GM19463 (cell line): Measurements from ENCODE around the gene IQGAP1.

Experiments used
- ATAC-seq: cut with Tn5 transposase; IDR thresholded peaks from one replicate; pipeline ENCODE4 v1.9.1; 2021; ENCODE audit warnings: mild to moderate bottlenecking, moderate library complexity; ENCODE audit not compliant: unreplicated experiment

Gene IQGAP1

GRCh38 chr15:90437516-90437915 is 49.5 kb downstream of the IQGAP1 start:
- ATAC-seq = no peak

GRCh38 chr15:90439946-90440345 is 51.9 kb downstream of the IQGAP1 start:
- ATAC-seq = no peak

- ATAC-seq = no peak
These were observed 53.0 kb downstream of the IQGAP1 start for GRCh38 chr15:90441027-90441426.

GRCh38 chr15:90442423-90442822 is 54.4 kb downstream of the IQGAP1 start:
- ATAC-seq = no peak

- no peak for ATAC-seq
These were observed 61.2 kb downstream of the IQGAP1 start for GRCh38 chr15:90449206-90449735.

GRCh38 chr15:90451053-90451850 is 63.2 kb downstream of the IQGAP1 start:
- ATAC-seq = no peak

GRCh38 chr15:90456236-90456635 is 68.2 kb downstream of the IQGAP1 start:
- ATAC-seq = no peak

- no peak for ATAC-seq
These were observed 70.0 kb downstream of the IQGAP1 start for GRCh38 chr15:90458061-90458460.

GRCh38 chr15:90459368-90459767 is 71.3 kb downstream of the IQGAP1 start:
- no peak for ATAC-seq

GRCh38 chr15:90460142-90460824 is 72.2 kb downstream of the IQGAP1 start:
- ATAC-seq = no peak

- no peak for ATAC-seq
These were observed 75.3 kb downstream of the IQGAP1 start for GRCh38 chr15:90463381-90463780.

GRCh38 chr15:90465140-90465929 is 77.3 kb downstream of the IQGAP1 start:
- ATAC-seq = no peak

GRCh38 chr15:90465930-90466567 is 78.0 kb downstream of the IQGAP1 start:
- ATAC-seq = no peak

- no peak for ATAC-seq
These were observed 81.7 kb downstream of the IQGAP1 start for GRCh38 chr15:90469723-90470122.

GRCh38 chr15:90470453-90470852 is 82.4 kb downstream of the IQGAP1 start:
- no peak for ATAC-seq

- ATAC-seq = no peak
These were observed 83.1 kb downstream of the IQGAP1 start for GRCh38 chr15:90471126-90471525.

- no peak for ATAC-seq
These were observed 83.7 kb downstream of the IQGAP1 start for GRCh38 chr15:90471769-90472168.

- ATAC-seq = no peak
These were observed 90.9 kb downstream of the IQGAP1 start for GRCh38 chr15:90478846-90479481.

GRCh38 chr15:90479656-90480055 is 91.6 kb downstream of the IQGAP1 start:
- ATAC-seq = no peak

GRCh38 chr15:90481023-90481422 is 93.0 kb downstream of the IQGAP1 start:
- no peak for ATAC-seq
